Spleen (tissue), 11 donors: ENCODE results near the gene CBR1. TPM values are rescaled to one million over a fixed set of nuclear protein-coding genes. Genes with fewer than 3 reads are reported as not detected.
"Not testable (repeated sequence)": the region's sequence is repeated elsewhere in the genome, so short reads cannot be mapped to it uniquely, and the experiment has no call there.

Experiments
- DNase-seq: peaks from one replicate; pipeline ENCODE4 v3.0.0-alpha.2; 2020
- H3K27ac ChIP-seq, 8 donors: fragments of 200-600 bp; sonication (generic) in 7 of 8; 1 replicate in 4 of 8; 2 replicates in 4 of 8; pipeline versions ENCODE4 v1.5.0 to v1.8.0; 2016 to 2021; ENCODE audit warnings: inconsistent platforms in 4 of 8, mild to moderate bottlenecking in 4 of 8, moderate library complexity in 1 of 8
- H3K27me3 ChIP-seq, 7 donors: fragments of 200-600 bp; sonication (generic) in 6 of 7; replicated peaks in 1 of 7; 1 replicate in 4 of 7; 2 replicates in 3 of 7; pipeline versions ENCODE4 v1.5.0 to v1.8.0; 2016 to 2021; ENCODE audit warnings: inconsistent platforms in 3 of 7, mild to moderate bottlenecking in 1 of 7
- H3K36me3 ChIP-seq, 6 donors: fragments of 200-600 bp; sonication (generic) in 5 of 6; 1 replicate in 4 of 6; 2 replicates in 2 of 6; pipeline versions ENCODE4 v1.5.0 to v1.8.0; 2016 to 2021; ENCODE audit warnings: inconsistent platforms in 2 of 6
- H3K4me1 ChIP-seq, 6 donors: fragments of 200-600 bp; sonication (generic) in 5 of 6; 1 replicate in 3 of 6; 2 replicates in 3 of 6; pipeline versions ENCODE4 v1.5.0 to v1.8.0; 2016 to 2021; ENCODE audit warnings: inconsistent platforms in 3 of 6
- H3K4me3 ChIP-seq, 8 donors: fragments of 200-600 bp; sonication (generic) in 7 of 8; 1 replicate in 4 of 8; 2 replicates in 4 of 8; pipeline versions ENCODE4 v1.5.0 to v1.8.0; 2016 to 2021; ENCODE audit warnings: inconsistent platforms in 4 of 8, mild to moderate bottlenecking in 4 of 8, moderate library complexity in 2 of 8
- H3K9me3 ChIP-seq, 8 donors: fragments of 200-600 bp; sonication (generic) in 7 of 8; 1 replicate in 4 of 8; 2 replicates in 4 of 8; pipeline versions ENCODE4 v1.5.0 to v1.8.0; 2016 to 2021; ENCODE audit warnings: inconsistent platforms in 4 of 8
- CTCF ChIP-seq, 11 experiments: fragments of 200-600 bp in 7 of 11; fragments of 450-650 bp in 4 of 11; sonication (generic) in 4 of 11; IDR thresholded peaks in 8 of 11; conservative IDR thresholded peaks in 3 of 11; 1 replicate in 7 of 11; 2 replicates in 4 of 11; pipeline versions ENCODE4 v1.4.0 to v1.8.0; 2016 to 2021; ENCODE audit warnings: antibody characterized with exemption in 11 of 11, inconsistent platforms in 4 of 11, mild to moderate bottlenecking in 1 of 11
- POLR2A ChIP-seq, 3 donors: fragments of 450-650 bp; IDR thresholded peaks; one replicate each; pipeline ENCODE4 v1.5.1; 2017; ENCODE audit warnings: antibody characterized with exemption in 3 of 3, mild to moderate bottlenecking in 1 of 3
- POLR2AphosphoS5 ChIP-seq, 3 donors: sonication (generic); formaldehyde crosslinking; IDR thresholded peaks; one replicate each; pipeline ENCODE4 v1.5.1; 2017; ENCODE audit warnings: antibody characterized with exemption in 3 of 3
- WGBS, 5 donors: extraction: QIAGEN DNeasy Blood & Tissue Kit in 3 of 5; methylation state at CpG; one replicate each; pipeline versions ENCODE4 v1.1.5 to v1.1.7; 2013 to 2018; 5-methylcytosine and 5-hydroxymethylcytosine counted together
- intact Hi-C: fragments of 100-400 bp; cut with DNase I; formaldehyde crosslinking; loops from one replicate; pipeline ENCODE4 v1.15.0; 2023; ENCODE audit warnings: low total_unique reads
- polyA plus RNA-seq, 3 donors: library from polyadenylated mRNA; stranded (reverse); fragments of 200-250 nt; gene quantifications; one replicate each; pipeline ENCODE4 v1.2.1, GENCODE V29; 2013
- total RNA-seq, 7 donors: library from RNA; depleted of rRNA in 3 of 7; stranded (reverse); fragments of >200 nt in 3 of 7; fragmentation: NEBNext Ultra II Directional in 4 of 7; extraction: Animal tissue kit (Norgen Biotek cat#: 25700) in 4 of 7; gene quantifications; one replicate each; pipeline versions ENCODE4 v1.1.0 to v1.2.1, GENCODE V29; 2016 to 2021
- donor health status: healthy with polysubstance abuse.
- donor health status: DM: no; HTN: no; CAD: no; lungs with moderate emphysema.
- donor health status: DM: no; HTN: no; CAD: no.
- donor health status: Bipolar disorder and iron deficiency.
- donor health status: healthy.
- donor health status: DM: no; HTN: no; CAD: no.
- donor health status: DM: yes; HTN: yes; CAD: no.

Gene CBR1
- total and polyA plus RNA-seq, 10 donors, result 30.7 to 128 (median 45.5) TPM

GRCh38 chr21:36096398-36097290 lies 26.8 kb downstream of the CBR1 start:
- no peak overlapping the region for H3K4me3 ChIP-seq
- TF ChIP-seq CTCF (IDR thresholded peaks at IDR 0.05 in 8 of 11, conservative IDR thresholded peaks at IDR 0.05 in 3 of 11), result no peak
- TF ChIP-seq POLR2AphosphoS5 (IDR thresholded peaks at IDR 0.05), result no peak
- TF ChIP-seq POLR2A (IDR thresholded peaks at IDR 0.05), result no peak
- peaks cover 0 to 30% (median 22%) of the 10 kb centered on the region in 8 donors for H3K9me3 ChIP-seq
- no peak overlapping the region for H3K27ac ChIP-seq
- WGBS, 5 donors, result 68 to 85% (median 74%) methylated on average over 1 of the region's 1 CpG
- H3K36me3 ChIP-seq, result no peaks in the 10 kb centered on the region
- peaks cover 0 to 5% (median 0%) of the 10 kb centered on the region in 7 donors for H3K27me3 ChIP-seq
- peaks cover 0 to 9% (median 0%) of the 10 kb centered on the region in 6 donors for H3K4me1 ChIP-seq
- intact Hi-C loops, result no loop called here
- no peak for DNase-seq

- TF ChIP-seq CTCF (IDR thresholded peaks at IDR 0.05 in 8 of 11, conservative IDR thresholded peaks at IDR 0.05 in 3 of 11) (no peak), POLR2AphosphoS5 (IDR thresholded peaks at IDR 0.05) (no peak), POLR2A (IDR thresholded peaks at IDR 0.05) (no peak)
- no peak overlapping the region for H3K4me3 ChIP-seq
- intact Hi-C loops, result no loop called here
- no peak for DNase-seq
- peaks cover 0 to 27% (median 21%) of the 10 kb centered on the region in 8 donors for H3K9me3 ChIP-seq
- peaks cover 0 to 5% (median 0%) of the 10 kb centered on the region in 7 donors for H3K27me3 ChIP-seq
- peak overlapping the region in 1 of 8 donors; percentile 24 for H3K27ac ChIP-seq
- H3K36me3 ChIP-seq, result no peaks in the 10 kb centered on the region
- WGBS, 5 donors, result 76 to 81% (median 77%) methylated on average over 8 of the region's 8 CpGs
- peaks cover 0 to 9% (median 0%) of the 10 kb centered on the region in 6 donors for H3K4me1 ChIP-seq
These were observed 27.8 kb downstream of the CBR1 start for GRCh38 chr21:36097427-36098181.

- Histone ChIP-seq H3K4me3 (no peak overlapping the region), H3K4me1 (peaks cover 0 to 9% (median 0%) of the 10 kb centered on the region in 6 donors), H3K36me3 (no peaks in the 10 kb centered on the region), H3K9me3 (peaks cover 0 to 22% (median 16%) of the 10 kb centered on the region in 8 donors), H3K27ac (no peak overlapping the region), H3K27me3 (peaks cover 0 to 5% (median 0%) of the 10 kb centered on the region in 7 donors)
- TF ChIP-seq POLR2AphosphoS5 (IDR thresholded peaks at IDR 0.05) (no peak), POLR2A (IDR thresholded peaks at IDR 0.05) (no peak), CTCF (IDR thresholded peaks at IDR 0.05 in 8 of 11, conservative IDR thresholded peaks at IDR 0.05 in 3 of 11) (no peak)
- WGBS, 5 donors, result 39 to 59% (median 45%) methylated on average over 2 of the region's 2 CpGs
- no peak for DNase-seq
- intact Hi-C loops, result no loop called here
These were observed 28.3 kb downstream of the CBR1 start for GRCh38 chr21:36098182-36098532.

GRCh38 chr21:36099000-36099399 lies 29.2 kb downstream of the CBR1 start:
- WGBS, 5 donors, result 81 to 96% (median 95%) methylated on average over 3 of the region's 3 CpGs
- H3K27me3 ChIP-seq, result peaks cover 0 to 6% (median 0%) of the 10 kb centered on the region in 7 donors
- peaks cover 0 to 13% (median 7%) of the 10 kb centered on the region in 8 donors for H3K9me3 ChIP-seq
- TF ChIP-seq POLR2AphosphoS5 (IDR thresholded peaks at IDR 0.05) (no peak), POLR2A (IDR thresholded peaks at IDR 0.05) (no peak), CTCF (IDR thresholded peaks at IDR 0.05 in 8 of 11, conservative IDR thresholded peaks at IDR 0.05 in 3 of 11) (no peak)
- no peaks in the 10 kb centered on the region for H3K36me3 ChIP-seq
- peaks cover 0 to 9% (median 0%) of the 10 kb centered on the region in 6 donors for H3K4me1 ChIP-seq
- no peak overlapping the region for H3K4me3 ChIP-seq
- no peak overlapping the region for H3K27ac ChIP-seq
- intact Hi-C loops, result no loop called here
- DNase-seq, result no peak

GRCh38 chr21:36099695-36100211 lies 29.9 kb downstream of the CBR1 start:
- intact Hi-C loops, H3K27ac ChIP-seq, H3K36me3 ChIP-seq, H3K9me3 ChIP-seq, H3K4me3 ChIP-seq, DNase-seq: not testable (repeated sequence)
- WGBS, 5 donors, result 58 to 77% (median 67%) methylated on average over 7 to 13 of the region's 13 CpGs
- Histone ChIP-seq H3K4me1 (peaks cover 0 to 14% (median under 1%) of the 10 kb centered on the region in 6 donors), H3K27me3 (peaks cover 0 to 14% (median 3%) of the 10 kb centered on the region in 7 donors)
